ENCODE results near the gene LEMD2.

GRCh38 chr6:33833599-33833998 lies 44.7 kb upstream of the LEMD2 start:
- TF ChIP-seq GATA2 (IDR thresholded peaks at IDR 0.05; ENCODE audit: low read depth, low read length) = no peak
- TF ChIP-seq GATA3 (IDR thresholded peaks at IDR 0.05; ENCODE audit: low read depth, low read length) = no peak

All from SH-SY5Y (cell line).